Liver (tissue), 2 donors: ENCODE data around the gene F2RL1.
"Not testable (repeated sequence)": the region's sequence is repeated elsewhere in the genome, so short reads cannot be mapped to it uniquely, and the experiment has no call there.

ENCODE experiments used
- ATF3 ChIP-seq: IDR thresholded peaks from 2 replicates; pipeline ENCODE4 v1.6.1; 2016; ENCODE audit warnings: antibody characterized with exemption
- GABPA ChIP-seq, 2 donors: IDR thresholded peaks in 1 of 2; conservative IDR thresholded peaks in 1 of 2; 2 replicates each; pipeline ENCODE4 v1.6.1; 2016; ENCODE audit warnings: antibody characterized with exemption in 2 of 2, mild to moderate bottlenecking in 1 of 2, moderate library complexity in 1 of 2
- donor health status: healthy.

GRCh38 chr5:76826416-76826815 is 7.6 kb downstream of the F2RL1 start:
- not testable (repeated sequence) for TF ChIP-seq GABPA (IDR thresholded peaks at IDR 0.05 in 1 of 2, conservative IDR thresholded peaks at IDR 0.05 in 1 of 2); ATF3
